Measurements from ENCODE around the gene LRRC4.

DNA sequence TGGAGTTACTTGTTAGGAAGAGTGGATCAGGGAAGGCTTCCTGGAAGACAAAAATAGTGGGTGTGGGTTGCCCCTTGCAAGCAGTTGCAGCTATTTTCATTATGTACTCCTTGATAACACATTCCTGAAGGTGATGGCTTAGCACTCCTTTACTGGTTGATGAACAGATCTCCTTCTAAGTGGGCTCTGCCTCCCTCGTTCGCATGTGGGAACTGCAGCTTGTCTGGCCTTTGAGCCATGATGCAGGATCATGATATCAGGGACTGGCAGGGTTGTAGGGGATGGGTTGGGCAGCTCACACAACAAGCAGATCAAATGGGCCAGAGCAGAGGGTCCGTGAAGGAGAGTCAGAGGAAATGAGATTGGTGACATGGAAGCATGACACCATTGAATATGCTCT lies 28.8 kb upstream of the LRRC4 start:
- TF ChIP-seq, protein P1, sequence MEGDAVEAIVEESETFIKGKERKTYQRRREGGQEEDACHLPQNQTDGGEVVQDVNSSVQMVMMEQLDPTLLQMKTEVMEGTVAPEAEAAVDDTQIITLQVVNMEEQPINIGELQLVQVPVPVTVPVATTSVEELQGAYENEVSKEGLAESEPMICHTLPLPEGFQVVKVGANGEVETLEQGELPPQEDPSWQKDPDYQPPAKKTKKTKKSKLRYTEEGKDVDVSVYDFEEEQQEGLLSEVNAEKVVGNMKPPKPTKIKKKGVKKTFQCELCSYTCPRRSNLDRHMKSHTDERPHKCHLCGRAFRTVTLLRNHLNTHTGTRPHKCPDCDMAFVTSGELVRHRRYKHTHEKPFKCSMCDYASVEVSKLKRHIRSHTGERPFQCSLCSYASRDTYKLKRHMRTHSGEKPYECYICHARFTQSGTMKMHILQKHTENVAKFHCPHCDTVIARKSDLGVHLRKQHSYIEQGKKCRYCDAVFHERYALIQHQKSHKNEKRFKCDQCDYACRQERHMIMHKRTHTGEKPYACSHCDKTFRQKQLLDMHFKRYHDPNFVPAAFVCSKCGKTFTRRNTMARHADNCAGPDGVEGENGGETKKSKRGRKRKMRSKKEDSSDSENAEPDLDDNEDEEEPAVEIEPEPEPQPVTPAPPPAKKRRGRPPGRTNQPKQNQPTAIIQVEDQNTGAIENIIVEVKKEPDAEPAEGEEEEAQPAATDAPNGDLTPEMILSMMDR (IDR thresholded peaks at IDR 0.05): no peak
- TF ChIP-seq POLR2A (IDR thresholded peaks at IDR 0.05): no peak
